GM23338 (cell line): ENCODE data around the gene M1AP.

Experiments
- CREB1 ChIP-seq: fragments of 250-450 bp; sonication (Bioruptor Pico); IDR thresholded peaks from 2 replicates; pipeline ENCODE4 v1.5.0; 2020; ENCODE audit warnings: low read depth, mild to moderate bottlenecking, moderate library complexity
- EZH2 ChIP-seq: fragments of 200-600 bp; sonication (generic); IDR thresholded peaks from one replicate; pipeline ENCODE4 v1.8.0; 2017; ENCODE audit warnings: antibody characterized with exemption, mild to moderate bottlenecking, low read depth; ENCODE audit not compliant: unreplicated experiment
- EZH2phosphoT487 ChIP-seq: fragments of 200-600 bp; sonication (generic); IDR thresholded peaks from one replicate; pipeline ENCODE4 v1.8.1; 2018; ENCODE audit warnings: antibody characterized with exemption; ENCODE audit not compliant: unreplicated experiment
- JUNB ChIP-seq: IDR thresholded peaks from one replicate; pipeline ENCODE4 v1.6.1; 2016; ENCODE audit warnings: antibody characterized with exemption; ENCODE audit not compliant: unreplicated experiment
- NANOG ChIP-seq: IDR thresholded peaks from 2 replicates; pipeline ENCODE4 v1.6.1; 2016; ENCODE audit warnings: antibody characterized with exemption, borderline replicate concordance
- POLR2AphosphoS5 ChIP-seq: IDR thresholded peaks from 2 replicates; pipeline ENCODE4 v1.6.1; 2016; ENCODE audit warnings: antibody characterized with exemption, low read depth
- ZNF114 ChIP-seq: fragments of 250-450 bp; sonication (Bioruptor Pico); IDR thresholded peaks from 2 replicates; pipeline ENCODE4 v1.5.0; 2020; ENCODE audit warnings: mild to moderate bottlenecking, moderate library complexity
- ZNF331 ChIP-seq: fragments of 250-450 bp; sonication (Bioruptor Pico); IDR thresholded peaks from 2 replicates; pipeline ENCODE4 v1.5.0; 2020; ENCODE audit warnings: low read depth, mild to moderate bottlenecking, moderate library complexity
- TF ChIP-seq, protein P1 (sequence below), 2 experiments: fragments of 200-600 bp in 1 of 2; sonication (generic) in 1 of 2; conservative IDR thresholded peaks; 2 replicates each; pipeline versions ENCODE4 v1.5.1 to v1.6.1; 2016 to 2017; ENCODE audit warnings: antibody characterized with exemption in 2 of 2, low read depth in 2 of 2, mild to moderate bottlenecking in 2 of 2, moderate library complexity in 1 of 2
- TF ChIP-seq, protein P2 (sequence below): IDR thresholded peaks from one replicate; pipeline ENCODE4 v1.6.1; 2018; ENCODE audit warnings: antibody characterized with exemption; ENCODE audit not compliant: unreplicated experiment
- TF ChIP-seq, protein P3 (sequence below): IDR thresholded peaks from 2 replicates; pipeline ENCODE4 v1.6.1; 2016; ENCODE audit warnings: antibody characterized with exemption

DNA sequence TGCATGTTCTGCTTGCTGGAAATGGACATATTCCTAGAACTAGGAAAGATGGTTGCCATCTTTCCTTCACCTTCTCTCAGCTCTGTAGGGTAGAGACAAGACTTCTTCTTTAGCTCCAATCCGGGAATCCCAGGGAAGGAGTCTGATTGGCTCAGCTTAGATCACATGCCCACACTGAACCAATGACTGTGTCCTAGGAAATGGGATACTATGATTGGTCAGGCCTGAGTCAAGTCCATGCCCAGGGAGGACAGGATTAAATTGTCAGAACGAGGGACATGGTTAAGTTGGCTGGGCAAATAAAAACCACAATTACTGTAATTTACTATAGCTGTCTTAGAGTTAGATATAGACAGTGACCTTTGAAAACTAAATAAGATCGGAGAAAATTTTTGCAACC lies 37.3 kb upstream of the M1AP start:
- TF ChIP-seq, protein P1, sequence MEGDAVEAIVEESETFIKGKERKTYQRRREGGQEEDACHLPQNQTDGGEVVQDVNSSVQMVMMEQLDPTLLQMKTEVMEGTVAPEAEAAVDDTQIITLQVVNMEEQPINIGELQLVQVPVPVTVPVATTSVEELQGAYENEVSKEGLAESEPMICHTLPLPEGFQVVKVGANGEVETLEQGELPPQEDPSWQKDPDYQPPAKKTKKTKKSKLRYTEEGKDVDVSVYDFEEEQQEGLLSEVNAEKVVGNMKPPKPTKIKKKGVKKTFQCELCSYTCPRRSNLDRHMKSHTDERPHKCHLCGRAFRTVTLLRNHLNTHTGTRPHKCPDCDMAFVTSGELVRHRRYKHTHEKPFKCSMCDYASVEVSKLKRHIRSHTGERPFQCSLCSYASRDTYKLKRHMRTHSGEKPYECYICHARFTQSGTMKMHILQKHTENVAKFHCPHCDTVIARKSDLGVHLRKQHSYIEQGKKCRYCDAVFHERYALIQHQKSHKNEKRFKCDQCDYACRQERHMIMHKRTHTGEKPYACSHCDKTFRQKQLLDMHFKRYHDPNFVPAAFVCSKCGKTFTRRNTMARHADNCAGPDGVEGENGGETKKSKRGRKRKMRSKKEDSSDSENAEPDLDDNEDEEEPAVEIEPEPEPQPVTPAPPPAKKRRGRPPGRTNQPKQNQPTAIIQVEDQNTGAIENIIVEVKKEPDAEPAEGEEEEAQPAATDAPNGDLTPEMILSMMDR (conservative IDR thresholded peaks at IDR 0.05; ENCODE audit: low read depth in 2 of 2): no peak
- TF ChIP-seq EZH2 (no peak), CREB1 (CRISPR knock-in tag) (no peak), POLR2AphosphoS5 (no peak), ZNF114 (CRISPR knock-in tag) (no peak), NANOG (no peak), JUNB (no peak), ZNF331 (no peak), EZH2phosphoT487 (no peak)
- TF ChIP-seq, protein P2, sequence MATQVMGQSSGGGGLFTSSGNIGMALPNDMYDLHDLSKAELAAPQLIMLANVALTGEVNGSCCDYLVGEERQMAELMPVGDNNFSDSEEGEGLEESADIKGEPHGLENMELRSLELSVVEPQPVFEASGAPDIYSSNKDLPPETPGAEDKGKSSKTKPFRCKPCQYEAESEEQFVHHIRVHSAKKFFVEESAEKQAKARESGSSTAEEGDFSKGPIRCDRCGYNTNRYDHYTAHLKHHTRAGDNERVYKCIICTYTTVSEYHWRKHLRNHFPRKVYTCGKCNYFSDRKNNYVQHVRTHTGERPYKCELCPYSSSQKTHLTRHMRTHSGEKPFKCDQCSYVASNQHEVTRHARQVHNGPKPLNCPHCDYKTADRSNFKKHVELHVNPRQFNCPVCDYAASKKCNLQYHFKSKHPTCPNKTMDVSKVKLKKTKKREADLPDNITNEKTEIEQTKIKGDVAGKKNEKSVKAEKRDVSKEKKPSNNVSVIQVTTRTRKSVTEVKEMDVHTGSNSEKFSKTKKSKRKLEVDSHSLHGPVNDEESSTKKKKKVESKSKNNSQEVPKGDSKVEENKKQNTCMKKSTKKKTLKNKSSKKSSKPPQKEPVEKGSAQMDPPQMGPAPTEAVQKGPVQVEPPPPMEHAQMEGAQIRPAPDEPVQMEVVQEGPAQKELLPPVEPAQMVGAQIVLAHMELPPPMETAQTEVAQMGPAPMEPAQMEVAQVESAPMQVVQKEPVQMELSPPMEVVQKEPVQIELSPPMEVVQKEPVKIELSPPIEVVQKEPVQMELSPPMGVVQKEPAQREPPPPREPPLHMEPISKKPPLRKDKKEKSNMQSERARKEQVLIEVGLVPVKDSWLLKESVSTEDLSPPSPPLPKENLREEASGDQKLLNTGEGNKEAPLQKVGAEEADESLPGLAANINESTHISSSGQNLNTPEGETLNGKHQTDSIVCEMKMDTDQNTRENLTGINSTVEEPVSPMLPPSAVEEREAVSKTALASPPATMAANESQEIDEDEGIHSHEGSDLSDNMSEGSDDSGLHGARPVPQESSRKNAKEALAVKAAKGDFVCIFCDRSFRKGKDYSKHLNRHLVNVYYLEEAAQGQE: no peak
- TF ChIP-seq, protein P3, sequence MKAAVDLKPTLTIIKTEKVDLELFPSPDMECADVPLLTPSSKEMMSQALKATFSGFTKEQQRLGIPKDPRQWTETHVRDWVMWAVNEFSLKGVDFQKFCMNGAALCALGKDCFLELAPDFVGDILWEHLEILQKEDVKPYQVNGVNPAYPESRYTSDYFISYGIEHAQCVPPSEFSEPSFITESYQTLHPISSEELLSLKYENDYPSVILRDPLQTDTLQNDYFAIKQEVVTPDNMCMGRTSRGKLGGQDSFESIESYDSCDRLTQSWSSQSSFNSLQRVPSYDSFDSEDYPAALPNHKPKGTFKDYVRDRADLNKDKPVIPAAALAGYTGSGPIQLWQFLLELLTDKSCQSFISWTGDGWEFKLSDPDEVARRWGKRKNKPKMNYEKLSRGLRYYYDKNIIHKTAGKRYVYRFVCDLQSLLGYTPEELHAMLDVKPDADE: no peak
